IgD-negative memory B cell (primary cell): Measurements from ENCODE around the gene TBC1D12. TPM values are rescaled to one million over a fixed set of nuclear protein-coding genes. Genes with fewer than 3 reads are reported as not detected.

Experiments
- H3K27ac Mint-ChIP-seq, 3 donors: one replicate each; pipeline ENCODE4 v1.8.0; 2020 to 2022; ENCODE audit warnings: mild to moderate bottlenecking in 3 of 3, mixed read lengths in 3 of 3, moderate library complexity in 1 of 3
- H3K27me3 Mint-ChIP-seq: one replicate; pipeline ENCODE4 v1.8.0; 2021; ENCODE audit warnings: mixed read lengths
- H3K36me3 Mint-ChIP-seq: one replicate; pipeline ENCODE4 v1.8.0; 2020; ENCODE audit warnings: mild to moderate bottlenecking, mixed read lengths
- H3K4me1 Mint-ChIP-seq, 3 donors: one replicate each; pipeline ENCODE4 v1.8.0; 2020 to 2022; ENCODE audit warnings: mixed read lengths in 3 of 3, mild to moderate bottlenecking in 1 of 3
- H3K4me3 Mint-ChIP-seq, 4 donors: one replicate each; pipeline ENCODE4 v1.8.0; 2020 to 2022; ENCODE audit warnings: mild to moderate bottlenecking in 4 of 4, mixed read lengths in 4 of 4, moderate library complexity in 3 of 4
- H3K9me3 Mint-ChIP-seq, 3 donors: one replicate each; pipeline ENCODE4 v1.8.0; 2020 to 2021; ENCODE audit warnings: mixed read lengths in 3 of 3, mild to moderate bottlenecking in 1 of 3
- polyA plus RNA-seq: library from polyadenylated mRNA; unstranded; fragments of 300-500 nt; fragmentation: Illumina TruSeq; gene quantifications from one replicate; pipeline ENCODE4 v1.2.3, GENCODE V29; 2021

Gene TBC1D12
- polyA plus RNA-seq, 1 donor from 2014 or later: 2.9 TPM

DNA sequence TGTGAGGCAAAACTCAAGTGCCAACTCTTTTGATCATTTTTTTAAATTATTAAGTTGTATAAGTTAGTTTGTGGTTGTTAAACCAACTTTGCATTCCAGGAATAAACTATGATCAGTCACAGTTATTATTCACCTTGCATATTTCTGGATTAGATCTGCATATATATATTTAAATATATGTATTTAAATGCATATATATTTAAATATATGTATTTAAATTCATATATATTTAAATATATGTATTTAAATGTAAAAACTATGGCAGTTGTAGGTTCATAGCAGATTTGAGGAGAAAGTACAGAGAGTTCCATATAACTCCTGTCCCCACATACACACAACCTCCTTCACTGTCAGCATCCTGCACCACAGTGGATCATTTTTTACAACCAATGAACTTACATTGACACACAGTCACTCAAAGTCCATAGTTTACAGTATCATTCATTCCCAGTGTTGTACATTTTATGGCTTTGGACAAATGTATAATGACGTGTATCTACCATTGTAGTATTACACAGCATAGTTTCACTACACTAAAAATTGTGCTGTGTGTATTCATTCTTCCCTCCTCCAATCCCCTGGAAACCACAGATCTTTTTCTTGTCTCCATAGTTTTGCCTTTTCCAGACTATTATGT is 49.7 kb downstream of the TBC1D12 start:
- peaks cover 14% of the 10 kb centered on the region for H3K36me3 Mint-ChIP-seq
- no peaks in the 10 kb centered on the region for H3K27me3 Mint-ChIP-seq
- no peak overlapping the region for H3K27ac Mint-ChIP-seq
- no peaks in the 10 kb centered on the region for H3K4me1 Mint-ChIP-seq
- peaks cover 8 to 21% (median 10%) of the 10 kb centered on the region in 3 donors for H3K9me3 Mint-ChIP-seq
- H3K4me3 Mint-ChIP-seq: no peak overlapping the region

DNA sequence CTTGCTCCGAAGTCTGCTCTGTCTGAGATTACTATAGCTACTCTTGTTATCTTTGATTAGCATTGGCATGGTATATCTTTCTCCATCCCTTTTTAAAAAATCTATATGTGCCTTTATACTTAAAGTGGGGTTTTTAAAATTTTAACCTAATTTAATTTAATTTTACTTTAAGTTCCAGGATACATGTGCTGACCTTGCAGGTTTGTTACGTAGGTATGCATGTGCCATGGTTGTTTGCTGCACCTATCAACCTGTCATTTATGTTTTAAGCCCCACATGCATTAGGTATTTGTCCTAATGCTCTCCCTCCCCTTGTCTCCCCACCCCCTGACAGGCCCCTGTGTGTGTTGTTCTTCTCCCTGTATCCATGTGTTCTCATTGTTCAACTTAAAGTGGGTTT is 54.6 kb downstream of the TBC1D12 start:
- Mint-ChIP-seq H3K9me3 (peaks cover 12 to 22% (median 13%) of the 10 kb centered on the region in 3 donors), H3K4me3 (no peak overlapping the region), H3K27ac (no peak overlapping the region), H3K36me3 (peaks cover 26% of the 10 kb centered on the region), H3K4me1 (peaks cover 0 to 2% (median 0%) of the 10 kb centered on the region in 3 donors), H3K27me3 (no peaks in the 10 kb centered on the region)

DNA sequence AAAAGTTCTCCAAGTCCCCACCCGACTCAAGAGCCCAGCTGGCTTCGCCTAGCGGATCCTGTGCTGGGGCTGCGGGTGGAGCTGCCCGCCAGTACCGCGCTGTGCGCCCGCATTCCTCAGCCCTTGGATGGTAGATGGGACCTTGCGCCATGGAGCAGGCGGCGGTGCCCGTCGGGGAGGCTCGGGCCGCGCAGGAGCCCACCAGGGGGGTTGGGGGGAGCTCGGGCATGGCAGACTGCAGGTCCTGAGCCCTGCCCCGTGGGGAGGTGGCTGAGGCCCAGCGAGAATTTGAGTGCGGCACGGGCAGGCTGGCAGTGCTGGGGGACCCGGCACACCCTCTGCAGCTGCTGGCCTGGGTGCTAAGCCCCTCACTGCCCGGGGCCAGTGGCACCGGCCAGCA is 57.0 kb downstream of the TBC1D12 start:
- no peaks in the 10 kb centered on the region for H3K27me3 Mint-ChIP-seq
- H3K4me3 Mint-ChIP-seq: no peak overlapping the region
- no peak overlapping the region for H3K27ac Mint-ChIP-seq
- peaks cover 28% of the 10 kb centered on the region for H3K36me3 Mint-ChIP-seq
- H3K4me1 Mint-ChIP-seq: peaks cover 7 to 9% (median 8%) of the 10 kb centered on the region in 3 donors
- peaks cover 7 to 12% (median 12%) of the 10 kb centered on the region in 3 donors for H3K9me3 Mint-ChIP-seq

DNA sequence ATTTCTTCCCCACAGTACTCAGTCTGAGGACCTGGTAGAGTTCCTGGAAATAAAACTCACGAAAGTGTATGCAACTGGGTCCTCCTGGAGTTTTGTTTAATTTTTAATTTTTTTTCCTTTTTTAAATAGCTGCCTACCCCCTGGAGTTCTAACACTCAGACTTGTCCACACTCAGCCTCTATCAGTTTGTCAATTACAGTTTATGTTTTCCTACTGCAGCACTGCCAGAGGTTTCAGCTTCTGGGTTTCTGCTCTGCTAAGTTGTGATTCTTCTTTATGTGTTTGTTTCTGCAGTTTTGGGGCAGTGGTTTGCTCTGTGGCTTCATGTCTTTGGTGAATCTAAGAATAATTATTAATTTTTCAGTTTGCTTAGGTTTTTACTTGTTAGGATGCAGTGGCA is 59.2 kb downstream of the TBC1D12 start:
- Mint-ChIP-seq H3K4me3 (no peak overlapping the region), H3K27me3 (no peaks in the 10 kb centered on the region), H3K4me1 (peaks cover 7 to 9% (median 8%) of the 10 kb centered on the region in 3 donors), H3K9me3 (peaks cover 6 to 12% (median 8%) of the 10 kb centered on the region in 3 donors), H3K36me3 (peaks cover 22% of the 10 kb centered on the region), H3K27ac (no peak overlapping the region)

DNA sequence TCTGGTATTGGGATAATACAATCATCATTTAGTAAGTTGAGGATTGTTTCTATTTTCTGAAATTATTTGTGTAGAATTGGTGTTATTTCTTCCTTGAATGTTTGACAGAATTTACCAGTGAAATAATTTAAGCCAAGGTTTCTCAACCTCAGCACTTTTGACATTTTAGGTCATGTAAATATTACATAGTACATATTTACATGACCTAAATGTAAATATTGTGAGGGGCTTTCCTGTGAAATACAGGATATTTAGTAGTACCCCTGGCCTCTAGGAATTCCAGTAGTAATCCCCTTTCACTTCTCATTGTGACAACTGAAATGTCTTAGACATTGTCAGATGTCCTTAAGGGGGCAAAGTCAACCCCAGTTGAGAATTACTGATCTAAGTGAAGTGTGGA is 59.8 kb downstream of the TBC1D12 start:
- H3K4me1 Mint-ChIP-seq: peaks cover 7 to 9% (median 8%) of the 10 kb centered on the region in 3 donors
- H3K4me3 Mint-ChIP-seq: no peak overlapping the region
- peaks cover 5 to 9% (median 8%) of the 10 kb centered on the region in 3 donors for H3K9me3 Mint-ChIP-seq
- H3K27ac Mint-ChIP-seq: no peak overlapping the region
- H3K27me3 Mint-ChIP-seq: no peaks in the 10 kb centered on the region
- H3K36me3 Mint-ChIP-seq: peaks cover 22% of the 10 kb centered on the region

DNA sequence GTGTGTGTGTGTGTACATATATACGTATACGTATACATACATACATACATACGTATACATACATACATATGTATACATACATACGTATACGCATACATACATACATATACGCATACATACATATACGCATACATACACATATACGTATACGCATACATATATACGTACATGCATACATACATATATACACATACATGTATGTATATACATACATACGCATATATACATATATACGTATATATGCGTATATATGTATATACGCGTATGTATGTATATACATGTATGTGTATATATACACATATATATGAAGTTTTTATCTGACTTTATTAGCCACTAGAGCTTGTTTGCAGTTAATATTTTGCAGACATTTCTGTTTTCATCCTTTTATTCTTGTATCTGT is 63.3 kb downstream of the TBC1D12 start:
- Mint-ChIP-seq H3K4me1 (peaks cover 5 to 13% (median 8%) of the 10 kb centered on the region in 3 donors), H3K27ac (no peak overlapping the region)

DNA sequence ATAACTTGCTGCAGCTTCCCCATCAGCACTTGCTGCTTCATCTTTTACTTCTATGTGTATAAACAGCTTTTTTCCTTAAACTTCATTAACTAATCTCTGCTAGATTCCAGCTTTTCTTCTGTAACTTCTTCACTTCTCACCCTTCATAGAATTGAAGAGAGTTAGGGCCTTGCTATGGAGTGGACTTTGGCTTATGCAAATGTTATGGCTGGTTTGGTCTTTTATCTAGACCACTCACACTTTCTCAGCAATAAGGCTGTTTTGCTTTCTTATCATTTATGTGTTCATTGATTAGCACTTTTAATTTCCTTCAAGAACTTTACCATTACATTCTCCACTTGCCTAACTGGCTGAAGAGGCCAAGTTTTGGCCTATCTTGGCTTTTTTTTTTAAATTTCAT is 79.1 kb downstream of the TBC1D12 start:
- Mint-ChIP-seq H3K4me3 (no peak overlapping the region), H3K4me1 (peaks cover 0 to 6% (median 2%) of the 10 kb centered on the region in 3 donors), H3K36me3 (peaks cover 27% of the 10 kb centered on the region), H3K27me3 (no peaks in the 10 kb centered on the region), H3K9me3 (peaks cover 4 to 15% (median 4%) of the 10 kb centered on the region in 3 donors), H3K27ac (no peak overlapping the region)

More for the DNA sequence above, 63.3 kb downstream of the TBC1D12 start:
- Mint-ChIP-seq H3K27me3 (no peaks in the 10 kb centered on the region), H3K9me3 (peaks cover 0 to 3% (median 2%) of the 10 kb centered on the region in 3 donors), H3K4me3 (no peak overlapping the region), H3K36me3 (peaks cover 16% of the 10 kb centered on the region)

DNA sequence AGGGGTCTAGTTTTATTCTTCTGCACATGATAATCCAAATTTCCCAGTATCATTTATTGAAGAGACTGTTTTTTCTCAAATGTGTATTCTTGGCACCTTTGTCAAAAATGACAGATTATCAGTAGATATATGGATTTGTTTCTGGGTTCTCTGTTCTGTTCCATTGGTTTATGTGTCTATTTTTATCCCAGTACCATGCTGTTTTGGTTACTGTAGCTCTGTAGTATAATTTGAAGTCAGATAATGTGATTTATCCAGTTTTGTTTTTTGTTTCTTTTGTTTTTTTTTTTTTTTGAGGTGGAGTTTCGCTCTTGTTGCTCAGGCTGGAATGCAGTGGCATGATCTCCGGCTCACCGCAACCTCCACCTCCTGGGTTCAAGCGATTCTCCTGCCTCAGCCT is 81.6 kb downstream of the TBC1D12 start:
- H3K4me3 Mint-ChIP-seq: peak overlapping the region in 1 of 4 donors; percentile 33
- no peak overlapping the region for H3K27ac Mint-ChIP-seq
- peaks cover 4 to 15% (median 4%) of the 10 kb centered on the region in 3 donors for H3K9me3 Mint-ChIP-seq
- peaks cover 24% of the 10 kb centered on the region for H3K36me3 Mint-ChIP-seq
- H3K27me3 Mint-ChIP-seq: no peaks in the 10 kb centered on the region
- peaks cover 0 to 4% (median 4%) of the 10 kb centered on the region in 3 donors for H3K4me1 Mint-ChIP-seq

DNA sequence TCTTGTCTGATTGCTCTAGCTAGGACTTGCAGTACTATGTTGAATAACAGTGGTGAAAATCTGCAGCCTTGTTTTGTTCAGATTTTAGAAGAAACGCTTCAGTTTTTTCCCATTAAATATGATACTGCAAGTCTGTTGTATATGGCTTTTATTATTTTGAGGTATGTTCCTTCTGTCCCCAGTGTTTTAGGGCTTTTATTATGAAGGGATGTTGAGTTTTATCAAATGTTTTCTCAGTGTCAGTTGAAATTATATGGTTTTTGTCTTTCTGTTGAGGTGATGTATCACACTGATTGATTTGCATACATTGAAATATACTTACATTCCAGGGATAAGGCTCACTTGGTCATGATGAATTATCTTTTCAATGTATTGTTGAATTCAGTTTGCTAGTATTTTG is 82.8 kb downstream of the TBC1D12 start:
- H3K9me3 Mint-ChIP-seq: peaks cover 4 to 15% (median 4%) of the 10 kb centered on the region in 3 donors
- no peak overlapping the region for H3K27ac Mint-ChIP-seq
- H3K27me3 Mint-ChIP-seq: no peaks in the 10 kb centered on the region
- no peak overlapping the region for H3K4me3 Mint-ChIP-seq
- peaks cover 24% of the 10 kb centered on the region for H3K36me3 Mint-ChIP-seq
- H3K4me1 Mint-ChIP-seq: peaks cover 0 to 4% (median 4%) of the 10 kb centered on the region in 3 donors

DNA sequence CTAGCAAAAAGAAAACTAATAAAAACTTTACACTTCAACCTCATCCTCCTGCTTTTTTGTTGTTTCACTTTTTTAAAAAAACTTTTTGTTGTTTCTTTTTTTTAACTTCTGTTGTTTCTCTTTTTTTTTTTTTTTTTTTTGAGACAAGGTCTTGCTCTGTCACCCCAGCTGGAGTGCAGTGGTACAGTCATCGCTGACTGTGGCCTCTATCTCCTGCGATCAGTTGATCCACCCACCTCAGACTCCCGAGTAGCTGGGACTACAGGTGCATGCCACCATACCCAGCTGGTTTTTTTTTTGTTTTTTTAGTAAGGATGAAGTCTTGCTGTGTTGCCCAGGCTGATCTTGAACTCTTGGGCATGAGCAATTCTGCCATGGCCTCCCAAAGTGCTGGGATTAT is 85.2 kb downstream of the TBC1D12 start:
- H3K4me3 Mint-ChIP-seq: no peak overlapping the region
- no peaks in the 10 kb centered on the region for H3K27me3 Mint-ChIP-seq
- H3K4me1 Mint-ChIP-seq: peaks cover 0 to 4% (median 1%) of the 10 kb centered on the region in 3 donors
- no peak overlapping the region for H3K27ac Mint-ChIP-seq
- peaks cover 22% of the 10 kb centered on the region for H3K36me3 Mint-ChIP-seq
- H3K9me3 Mint-ChIP-seq: peaks cover 4 to 15% (median 4%) of the 10 kb centered on the region in 3 donors

DNA sequence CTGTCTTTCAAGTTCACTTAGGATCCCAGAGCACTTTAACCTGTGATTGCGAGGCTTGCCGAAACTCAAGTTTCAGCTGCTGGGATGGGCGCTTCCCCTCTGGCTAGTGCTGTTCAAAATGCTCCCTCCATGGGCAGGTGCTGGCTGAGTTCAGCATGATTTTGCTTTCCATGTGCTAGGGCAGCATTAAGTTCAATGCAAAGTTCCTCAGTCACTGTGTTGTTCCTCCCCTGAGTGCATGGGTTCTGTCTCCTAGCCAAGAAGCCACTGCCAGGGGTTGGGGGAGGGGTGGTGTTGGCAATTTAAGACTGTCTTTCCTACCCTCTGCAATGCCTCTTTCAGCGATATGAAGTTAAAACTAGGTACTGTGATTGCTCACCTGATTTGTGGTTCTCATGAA is 86.8 kb downstream of the TBC1D12 start:
- Mint-ChIP-seq H3K9me3 (no peaks in the 10 kb centered on the region), H3K27me3 (no peaks in the 10 kb centered on the region), H3K27ac (no peak overlapping the region), H3K4me3 (no peak overlapping the region), H3K4me1 (peaks cover 0 to 3% (median 1%) of the 10 kb centered on the region in 3 donors), H3K36me3 (peaks cover 11% of the 10 kb centered on the region)

DNA sequence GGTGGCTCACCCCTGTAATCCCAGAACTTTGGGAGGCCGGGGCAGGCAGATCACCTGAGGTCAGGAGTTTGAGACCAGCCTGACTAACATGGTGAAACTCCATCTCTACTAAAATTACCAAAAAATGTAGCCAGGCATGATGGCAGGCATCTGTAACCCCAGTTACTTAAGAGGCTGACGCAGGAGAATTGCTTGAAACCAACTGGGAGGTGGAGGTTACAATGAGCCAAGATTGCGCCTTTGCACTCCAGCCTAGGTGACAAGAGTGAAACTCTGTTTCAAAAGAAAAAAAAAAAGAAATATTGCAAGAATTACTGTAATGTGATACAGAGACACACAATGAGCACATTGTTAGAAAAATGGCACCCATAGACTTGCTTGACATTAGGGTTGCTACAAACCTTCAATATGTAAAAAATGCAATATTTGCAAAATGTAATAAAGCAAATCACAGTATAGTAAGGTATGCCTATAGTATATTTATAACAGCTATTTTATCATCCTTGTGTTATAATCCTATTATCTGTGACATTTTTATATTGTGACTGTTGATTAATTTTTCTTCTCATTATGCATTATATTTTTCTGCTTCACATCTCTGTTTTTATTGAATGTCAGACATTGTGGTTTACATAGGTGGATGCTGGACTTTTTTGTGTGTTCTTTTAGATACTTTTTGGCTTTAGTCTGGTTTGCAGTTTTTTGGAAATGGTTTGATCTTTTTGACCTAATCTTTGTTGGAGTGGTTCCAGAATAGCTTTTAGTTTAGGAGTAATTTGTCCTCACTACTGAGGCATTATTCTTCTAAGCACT is 87.8 kb downstream of the TBC1D12 start:
- H3K9me3 Mint-ChIP-seq: no peaks in the 10 kb centered on the region
- peaks cover 9% of the 10 kb centered on the region for H3K36me3 Mint-ChIP-seq
- peaks cover 0 to 3% (median 1%) of the 10 kb centered on the region in 3 donors for H3K4me1 Mint-ChIP-seq
- no peak overlapping the region for H3K4me3 Mint-ChIP-seq
- H3K27ac Mint-ChIP-seq: no peak overlapping the region
- no peaks in the 10 kb centered on the region for H3K27me3 Mint-ChIP-seq

DNA sequence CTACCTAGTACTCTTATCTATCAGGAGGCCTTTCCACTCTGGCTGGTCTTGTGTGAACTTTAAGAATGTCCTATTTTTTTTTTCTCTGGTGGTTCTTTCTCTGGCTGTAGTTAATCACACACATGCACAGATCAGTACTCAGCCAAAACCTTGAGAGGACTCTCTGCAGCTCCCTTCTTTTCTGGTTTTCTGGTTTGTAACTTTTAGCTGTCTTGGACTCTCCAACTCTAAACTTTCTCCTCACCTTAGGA is 88.4 kb downstream of the TBC1D12 start:
- Mint-ChIP-seq H3K4me1 (peaks cover 0 to 2% (median 1%) of the 10 kb centered on the region in 3 donors), H3K9me3 (no peaks in the 10 kb centered on the region), H3K27ac (no peak overlapping the region), H3K27me3 (no peaks in the 10 kb centered on the region), H3K4me3 (no peak overlapping the region), H3K36me3 (peaks cover 9% of the 10 kb centered on the region)

DNA sequence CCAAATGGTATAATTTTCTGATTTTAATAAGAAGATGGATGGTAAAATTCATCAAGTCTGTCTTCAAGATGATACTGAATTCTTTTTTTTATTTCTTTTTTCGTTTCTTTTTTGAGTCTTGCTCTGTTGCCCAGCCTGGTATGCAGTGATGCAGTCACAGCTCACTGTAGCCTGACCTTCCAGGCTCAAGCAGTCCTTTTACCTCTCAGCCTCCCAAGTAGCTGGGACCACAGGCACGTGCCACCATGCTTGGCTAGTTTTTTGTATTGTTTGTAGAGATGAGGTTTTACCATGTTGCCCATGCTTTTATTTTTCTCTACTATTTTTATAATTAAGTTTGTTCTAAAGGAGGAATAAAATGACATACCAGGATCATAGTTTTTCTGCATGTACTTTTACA is 91.1 kb downstream of the TBC1D12 start:
- Mint-ChIP-seq H3K27me3 (no peaks in the 10 kb centered on the region), H3K4me3 (no peak overlapping the region), H3K4me1 (peaks cover 5 to 9% (median 7%) of the 10 kb centered on the region in 3 donors), H3K27ac (peak overlapping the region in 1 of 3 donors; percentile 50), H3K9me3 (no peaks in the 10 kb centered on the region), H3K36me3 (no peaks in the 10 kb centered on the region)

DNA sequence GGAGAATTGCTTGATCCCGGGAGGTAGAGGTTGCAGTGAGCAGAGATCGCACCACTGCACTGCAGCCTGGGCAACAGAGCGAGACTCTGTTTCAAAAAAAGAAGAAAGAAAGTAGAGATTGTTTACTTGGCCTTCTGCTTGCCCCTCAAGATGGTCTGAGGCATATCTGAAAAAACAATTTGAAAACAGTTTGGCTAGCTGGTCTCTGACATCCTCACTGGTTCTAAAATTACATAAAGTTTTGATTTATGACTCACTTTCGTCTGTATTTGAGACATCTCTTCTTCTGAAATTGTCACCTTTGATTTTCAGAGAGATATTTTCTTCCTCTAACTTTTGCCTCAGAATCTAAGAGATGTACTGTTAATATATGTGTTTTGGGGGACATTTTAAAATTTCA is 93.7 kb downstream of the TBC1D12 start:
- H3K9me3 Mint-ChIP-seq: no peaks in the 10 kb centered on the region
- H3K4me1 Mint-ChIP-seq: peaks cover 5 to 9% (median 7%) of the 10 kb centered on the region in 3 donors
- no peaks in the 10 kb centered on the region for H3K36me3 Mint-ChIP-seq
- H3K4me3 Mint-ChIP-seq: peak overlapping the region in 1 of 4 donors; percentile 1
- H3K27me3 Mint-ChIP-seq: no peaks in the 10 kb centered on the region
- no peak overlapping the region for H3K27ac Mint-ChIP-seq
